NCI-H146 treated with DMSO at 0.1 percent for 48 hours (cell line): ENCODE data around the gene GNG13.
A peak's percentile ranks its signal among the peaks of the same experiment; 100 is the strongest.

Experiments
- DNase-seq: peaks from one replicate; lab custom pipeline; 2025; ENCODE audit not compliant: unreplicated experiment; lab: John Stamatoyannopoulos, UW

Gene GNG13

GRCh38 chr16:795580-796229, 4.8 kb downstream of the GNG13 start:
- no peak for DNase-seq

GRCh38 chr16:794853-795466, 5.6 kb downstream of the GNG13 start:
- DNase-seq = no peak

GRCh38 chr16:794091-794822, 6.3 kb downstream of the GNG13 start:
- DNase-seq = no peak

GRCh38 chr16:793414-793813, 7.1 kb downstream of the GNG13 start:
- DNase-seq = no peak

- no peak for DNase-seq
These were observed 8.1 kb downstream of the GNG13 start for GRCh38 chr16:792221-792995.

- no peak for DNase-seq
These were observed 9.4 kb downstream of the GNG13 start for GRCh38 chr16:791131-791530.

GRCh38 chr16:790086-790485, 10.4 kb downstream of the GNG13 start:
- DNase-seq = no peak

- no peak for DNase-seq
These were observed 11.2 kb downstream of the GNG13 start for GRCh38 chr16:789191-789850.

GRCh38 chr16:788399-789126, 12.0 kb downstream of the GNG13 start, which contains the start of gene CHTF18:
Gene CHTF18, plus strand, starts transcription at chr16:788620. Its CDS starts 65 bp downstream, at chr16:788685.
- peak; percentile 86 for DNase-seq

GRCh38 chr16:787978-788398, 12.5 kb downstream of the GNG13 start, which contains the start of gene RPUSD1:
Gene RPUSD1, minus strand, starts transcription at chr16:788381. Its CDS starts 644 bp downstream, at chr16:787737.
- DNase-seq = no peak

GRCh38 chr16:787321-787966, 13.1 kb downstream of the GNG13 start:
- no peak for DNase-seq

- DNase-seq = no peak
These were observed 14.7 kb downstream of the GNG13 start for GRCh38 chr16:785563-786535.

- no peak for DNase-seq
These were observed 16.1 kb downstream of the GNG13 start for GRCh38 chr16:784431-784830.

- no peak for DNase-seq
These were observed 17.0 kb downstream of the GNG13 start for GRCh38 chr16:783404-784161.

GRCh38 chr16:782766-783403, 17.6 kb downstream of the GNG13 start:
- DNase-seq = peak; percentile 22

- no peak for DNase-seq
These were observed 18.3 kb downstream of the GNG13 start for GRCh38 chr16:782258-782657.

GRCh38 chr16:781346-782010, 19.1 kb downstream of the GNG13 start:
- no peak for DNase-seq
